Liver (tissue), 9 donors: ENCODE measurements around the gene ULK4. TPM values are rescaled to one million over a fixed set of nuclear protein-coding genes. Genes with fewer than 3 reads are reported as not detected.

ENCODE experiments used
- DNase-seq: peaks from one replicate; pipeline ENCODE4 v3.0.0-alpha.2; 2017; ENCODE audit warnings: low spot score
- H3K27ac ChIP-seq, 2 donors: one replicate each; pipeline ENCODE4 v1.7.0; 2013; ENCODE audit warnings: inconsistent platforms in 2 of 2, low read length in 2 of 2, control low read depth in 1 of 2, low read depth in 1 of 2, mild to moderate bottlenecking in 1 of 2
- H3K27me3 ChIP-seq, 4 donors: one replicate each; pipeline versions ENCODE4 v1.6.1 to v1.7.0; 2013; ENCODE audit warnings: low read length in 3 of 4, inconsistent platforms in 1 of 4, mild to moderate bottlenecking in 1 of 4, moderate library complexity in 1 of 4; ENCODE audit not compliant: control insufficient read depth in 4 of 4, insufficient read depth in 4 of 4
- H3K36me3 ChIP-seq, 4 donors: one replicate each; pipeline versions ENCODE4 v1.6.1 to v1.7.0; 2013; ENCODE audit warnings: low read length in 3 of 4, mild to moderate bottlenecking in 3 of 4, low read depth in 1 of 4, moderate library complexity in 1 of 4; ENCODE audit not compliant: control insufficient read depth in 4 of 4, insufficient read depth in 3 of 4
- H3K4me1 ChIP-seq, 4 donors: one replicate each; pipeline versions ENCODE4 v1.6.1 to v1.7.0; 2013; ENCODE audit warnings: low read length in 3 of 4, mild to moderate bottlenecking in 3 of 4, moderate library complexity in 1 of 4; ENCODE audit not compliant: control insufficient read depth in 4 of 4, insufficient read depth in 4 of 4
- H3K4me3 ChIP-seq, 3 donors: one replicate each; pipeline versions ENCODE4 v1.6.1 to v1.7.0; 2013; ENCODE audit warnings: low read length in 3 of 3, control low read depth in 1 of 3, low read depth in 1 of 3, mild to moderate bottlenecking in 1 of 3
- H3K9ac ChIP-seq, 2 donors: one replicate each; pipeline ENCODE4 v1.7.0; 2013; ENCODE audit warnings: low read length in 2 of 2, mild to moderate bottlenecking in 2 of 2, moderate library complexity in 2 of 2, control low read depth in 1 of 2, low read depth in 1 of 2
- H3K9me3 ChIP-seq, 4 donors: one replicate each; pipeline versions ENCODE4 v1.6.1 to v1.7.0; 2013; ENCODE audit warnings: low read length in 3 of 4; ENCODE audit not compliant: control insufficient read depth in 4 of 4
- ATF3 ChIP-seq: IDR thresholded peaks from 2 replicates; pipeline ENCODE4 v1.6.1; 2016; ENCODE audit warnings: antibody characterized with exemption
- CTCF ChIP-seq: fragments of 150-350 bp; IDR thresholded peaks from 2 replicates; pipeline ENCODE4 v1.5.1; 2017; ENCODE audit warnings: improper control_type of control experiment, low read depth, low read length; ENCODE audit not compliant: missing input control
- EGR1 ChIP-seq, 2 donors: IDR thresholded peaks; 2 replicates each; pipeline ENCODE4 v1.6.1; 2016 to 2018; ENCODE audit warnings: antibody characterized with exemption in 2 of 2, low read depth in 2 of 2
- FOXA1 ChIP-seq: IDR thresholded peaks from 2 replicates; pipeline ENCODE4 v1.6.1; 2016; ENCODE audit warnings: antibody characterized with exemption
- FOXA2 ChIP-seq: IDR thresholded peaks from 2 replicates; pipeline ENCODE4 v1.6.1; 2016; ENCODE audit warnings: antibody characterized with exemption
- GABPA ChIP-seq, 2 donors: IDR thresholded peaks in 1 of 2; conservative IDR thresholded peaks in 1 of 2; 2 replicates each; pipeline ENCODE4 v1.6.1; 2016; ENCODE audit warnings: antibody characterized with exemption in 2 of 2, mild to moderate bottlenecking in 1 of 2, moderate library complexity in 1 of 2
- HNF4A ChIP-seq, 2 donors: conservative IDR thresholded peaks; 2 replicates each; pipeline ENCODE4 v1.6.1; 2016; ENCODE audit warnings: antibody characterized with exemption in 2 of 2, mild to moderate bottlenecking in 2 of 2
- HNF4G ChIP-seq: IDR thresholded peaks from 2 replicates; pipeline ENCODE4 v1.6.1; 2016; ENCODE audit warnings: antibody characterized with exemption
- JUND ChIP-seq, 2 donors: IDR thresholded peaks; 2 replicates each; pipeline ENCODE4 v1.6.1; 2016; ENCODE audit warnings: antibody characterized with exemption in 2 of 2
- MAX ChIP-seq: IDR thresholded peaks from 2 replicates; pipeline ENCODE4 v1.6.1; 2016; ENCODE audit warnings: antibody characterized with exemption
- NR2F2 ChIP-seq: IDR thresholded peaks from 2 replicates; pipeline ENCODE4 v1.6.1; 2016; ENCODE audit warnings: antibody characterized with exemption
- RAD21 ChIP-seq, 2 donors: IDR thresholded peaks; 2 replicates each; pipeline ENCODE4 v1.6.1; 2016; ENCODE audit warnings: antibody characterized with exemption in 2 of 2, mild to moderate bottlenecking in 2 of 2
- REST ChIP-seq: IDR thresholded peaks from 2 replicates; pipeline ENCODE4 v1.6.1; 2016; ENCODE audit warnings: antibody characterized with exemption, mild to moderate bottlenecking
- RXRA ChIP-seq, 2 donors: IDR thresholded peaks; 2 replicates each; pipeline ENCODE4 v1.6.1; 2017 to 2018; ENCODE audit warnings: antibody characterized with exemption in 2 of 2, mild to moderate bottlenecking in 1 of 2
- SP1 ChIP-seq: IDR thresholded peaks from 2 replicates; pipeline ENCODE4 v1.6.1; 2018; ENCODE audit warnings: antibody characterized with exemption, mild to moderate bottlenecking
- TAF1 ChIP-seq: conservative IDR thresholded peaks from 2 replicates; pipeline ENCODE4 v1.6.1; 2016; ENCODE audit warnings: antibody characterized with exemption, mild to moderate bottlenecking
- YY1 ChIP-seq: IDR thresholded peaks from 2 replicates; pipeline ENCODE4 v1.6.1; 2016; ENCODE audit warnings: antibody characterized with exemption, mild to moderate bottlenecking
- ZBTB33 ChIP-seq: IDR thresholded peaks from 2 replicates; pipeline ENCODE4 v1.6.1; 2016; ENCODE audit warnings: antibody characterized with exemption
- WGBS: extraction: QIAGEN DNeasy Blood & Tissue Kit; methylation state at CpG from one replicate; pipeline ENCODE4 v1.1.7; 2013; 5-methylcytosine and 5-hydroxymethylcytosine counted together
- polyA plus RNA-seq, 2 donors: library from polyadenylated mRNA; stranded (reverse) in 1 of 2; unstranded in 1 of 2; fragments of 200-250 nt in 1 of 2; fragments of >200 nt in 1 of 2; fragmentation: Nextera tagmentation in 1 of 2; extraction: Ambion mirVana in 1 of 2; gene quantifications; one replicate each; pipeline versions ENCODE4 v1.2.1 to v1.2.3, GENCODE V29; 2013 to 2015
- total RNA-seq, 2 donors: library from RNA; depleted of rRNA; stranded (reverse); fragments of >200 nt; gene quantifications; one replicate each; pipeline ENCODE4 v1.2.3, GENCODE V29; 2014
- donor health status: healthy.
- donor health status: healthy.
- donor health status: healthy.
- donor health status: healthy.
- donor health status: healthy.

ULK4 gene
- total and polyA plus RNA-seq, 4 donors = 1.1 to 11.5 (median 3.2) TPM

- Histone ChIP-seq H3K4me1 (peaks cover 2 to 11% (median 7%) of the 10 kb centered on the region in 4 donors), H3K27ac (no peak overlapping the region), H3K36me3 (no peaks in the 10 kb centered on the region), H3K9me3 (no peaks in the 10 kb centered on the region), H3K4me3 (no peak overlapping the region), H3K9ac (no peak overlapping the region), H3K27me3 (no peaks in the 10 kb centered on the region)
- WGBS = 94% methylated on average over 5 of the region's 5 CpGs
- no peak for TF ChIP-seq REST
- no peak for TF ChIP-seq FOXA1
- TF ChIP-seq MAX = no peak
- TF ChIP-seq RAD21 (IDR thresholded peaks at IDR 0.05) = no peak
- no peak for TF ChIP-seq RXRA (IDR thresholded peaks at IDR 0.05)
- no peak for TF ChIP-seq JUND (IDR thresholded peaks at IDR 0.05)
- TF ChIP-seq ZBTB33 = no peak
- no peak for TF ChIP-seq SP1
- no peak for TF ChIP-seq CTCF
- TF ChIP-seq NR2F2 = no peak
- no peak for TF ChIP-seq ATF3
- no peak for TF ChIP-seq GABPA (IDR thresholded peaks at IDR 0.05 in 1 of 2, conservative IDR thresholded peaks at IDR 0.05 in 1 of 2)
- TF ChIP-seq HNF4G = no peak
- TF ChIP-seq FOXA2 = no peak
- no peak for TF ChIP-seq YY1
- TF ChIP-seq EGR1 (IDR thresholded peaks at IDR 0.05; ENCODE audit: low read depth in 2 of 2) = no peak
- DNase-seq = no peak
These were observed 383.1 kb downstream of the ULK4 start for GRCh38 chr3:41578798-41579197.

GRCh38 chr3:41575724-41576123 lies 386.2 kb downstream of the ULK4 start:
- DNase-seq = no peak
- Histone ChIP-seq H3K36me3 (no peaks in the 10 kb centered on the region), H3K4me3 (no peak overlapping the region), H3K27me3 (no peaks in the 10 kb centered on the region), H3K4me1 (peaks cover 2 to 11% (median 7%) of the 10 kb centered on the region in 4 donors), H3K9me3 (no peaks in the 10 kb centered on the region), H3K27ac (peak overlapping the region in 1 of 2 donors; percentile 49), H3K9ac (no peak overlapping the region)
- whole genome bisulfite sequencing = 36% methylated on average over 3 of the region's 3 CpGs
- no peak for TF ChIP-seq TAF1
- TF ChIP-seq REST = no peak
- TF ChIP-seq HNF4A (conservative IDR thresholded peaks at IDR 0.05) = peak; percentile 52 to 73
- TF ChIP-seq JUND (IDR thresholded peaks at IDR 0.05) = no peak
- peak in 1 of 2 donors; percentile 36 for TF ChIP-seq RXRA (IDR thresholded peaks at IDR 0.05)
- TF ChIP-seq NR2F2 = no peak
- no peak for TF ChIP-seq ZBTB33
- TF ChIP-seq SP1 = peak; percentile 15
- no peak for TF ChIP-seq HNF4G
- TF ChIP-seq FOXA1 = no peak
- TF ChIP-seq MAX = no peak
- peak; percentile 22 to 49 for TF ChIP-seq RAD21 (IDR thresholded peaks at IDR 0.05)
